Activated CD8-positive, alpha-beta T cell treated with anti-CD3 and anti-CD28 coated beads, Interleukin-2, amount 10 ng/mL, durations not matched to agents 7 days and 5 days (primary cell): ENCODE measurements around the gene ATIC. TPM values are rescaled to one million over a fixed set of nuclear protein-coding genes. Genes with fewer than 3 reads are reported as not detected.

ENCODE experiments used
- ATAC-seq: fragments of 150-1000 bp; cut with Tn5 transposase; one replicate; pipeline ENCODE4 v1.10.0; 2021; ENCODE audit warnings: moderate library complexity
- CTCF ChIA-PET: fragments of 350-600 bp; sonication (Branson Sonifier 250); formaldehyde crosslinking; loops from one replicate; lab custom pipeline; 2021; ENCODE audit warnings: antibody characterized with exemption; lab: Charles Lee
- POLR2A ChIA-PET: fragments of 350-600 bp; sonication (Branson Sonifier 250); formaldehyde crosslinking; loops from one replicate; lab custom pipeline; 2021; ENCODE audit warnings: antibody characterized with exemption; lab: Charles Lee
- DNase-seq: peaks from one replicate; pipeline ENCODE4 v3.0.0-alpha.2; 2020
- H3K27ac Mint-ChIP-seq: one replicate; pipeline ENCODE4 v1.8.0; 2021; ENCODE audit warnings: mild to moderate bottlenecking, mixed read lengths
- H3K27me3 Mint-ChIP-seq: one replicate; pipeline ENCODE4 v1.8.0; 2021; ENCODE audit warnings: low read depth, mixed read lengths
- H3K36me3 Mint-ChIP-seq: one replicate; pipeline ENCODE4 v1.8.0; 2021; ENCODE audit warnings: low read depth, mixed read lengths
- H3K4me1 Mint-ChIP-seq: one replicate; pipeline ENCODE4 v1.8.0; 2021; ENCODE audit warnings: low read depth, mixed read lengths
- H3K4me3 Mint-ChIP-seq: one replicate; pipeline ENCODE4 v1.8.0; 2021; ENCODE audit warnings: mild to moderate bottlenecking, mixed read lengths
- H3K9me3 Mint-ChIP-seq: one replicate; pipeline ENCODE4 v1.8.0; 2022; ENCODE audit warnings: mixed read lengths; ENCODE audit not compliant: insufficient read depth
- total RNA-seq, 2 experiments: library from RNA; stranded (reverse); gene quantifications; one replicate each; pipeline ENCODE4 v1.2.3, GENCODE V29; 2021

ATIC gene
- total RNA-seq, 2 experiments from 2014 or later = 170 to 182 TPM

DNA sequence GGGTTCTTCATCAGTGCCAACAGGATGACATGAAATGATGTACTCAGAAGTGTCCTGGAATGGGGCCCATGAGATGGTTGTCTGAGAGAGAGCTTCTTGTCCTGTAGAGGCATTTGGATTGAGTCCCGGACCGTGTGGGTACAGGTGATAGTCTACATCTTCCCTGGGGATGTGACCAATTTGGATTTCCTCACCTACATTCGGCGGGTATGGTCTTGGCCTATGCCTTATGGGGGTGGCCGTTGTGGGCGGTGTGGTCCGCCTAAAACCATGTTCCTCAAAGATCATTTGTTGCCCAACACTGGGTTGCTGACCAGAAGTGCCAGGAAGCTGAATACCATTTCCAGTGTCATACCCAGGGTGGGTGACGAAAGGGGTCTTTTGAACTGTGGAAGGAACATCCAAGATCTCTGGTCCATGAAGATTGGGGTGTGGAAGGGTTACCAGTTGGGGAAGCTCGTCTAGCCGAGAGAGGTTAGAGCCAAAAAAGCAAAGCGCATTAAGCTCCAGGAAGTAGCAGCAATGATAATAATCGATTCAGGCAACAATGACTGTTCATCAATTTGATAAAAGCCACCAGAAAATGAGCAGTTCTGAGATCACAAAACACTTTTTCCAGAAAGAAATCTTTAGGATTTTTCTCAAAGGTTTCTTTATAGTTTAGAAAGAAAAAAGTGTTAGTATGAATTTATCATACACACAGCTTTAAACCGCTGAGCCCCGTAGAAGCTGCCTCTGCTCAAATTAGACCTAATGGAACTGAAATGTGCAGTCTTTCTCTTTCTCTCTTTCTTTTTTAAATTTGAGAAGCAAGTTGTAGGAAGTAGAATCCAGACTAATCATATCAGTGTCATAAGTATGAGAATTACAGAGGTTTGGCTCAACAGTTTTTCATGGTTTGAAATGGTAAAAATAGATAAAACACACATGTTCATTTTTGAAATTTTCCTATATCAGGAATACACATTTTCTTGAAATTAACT, 60.3 kb downstream of the ATIC start:
- no peaks in the 10 kb centered on the region for H3K9me3 Mint-ChIP-seq
- no peaks in the 10 kb centered on the region for H3K4me1 Mint-ChIP-seq
- peaks cover 13% of the 10 kb centered on the region for H3K36me3 Mint-ChIP-seq
- H3K4me3 Mint-ChIP-seq = no peak overlapping the region
- POLR2A ChIA-PET = interaction anchor here (0.8 kb wide), 1 partner anchor 61 kb away, joined by 3 read pairs; the partner anchor contains the start of gene ATIC
- CTCF ChIA-PET = no interaction called here
- DNase-seq (no peak), ATAC-seq (no peak)
- H3K27me3 Mint-ChIP-seq = no peaks in the 10 kb centered on the region
- no peak overlapping the region for H3K27ac Mint-ChIP-seq

DNA sequence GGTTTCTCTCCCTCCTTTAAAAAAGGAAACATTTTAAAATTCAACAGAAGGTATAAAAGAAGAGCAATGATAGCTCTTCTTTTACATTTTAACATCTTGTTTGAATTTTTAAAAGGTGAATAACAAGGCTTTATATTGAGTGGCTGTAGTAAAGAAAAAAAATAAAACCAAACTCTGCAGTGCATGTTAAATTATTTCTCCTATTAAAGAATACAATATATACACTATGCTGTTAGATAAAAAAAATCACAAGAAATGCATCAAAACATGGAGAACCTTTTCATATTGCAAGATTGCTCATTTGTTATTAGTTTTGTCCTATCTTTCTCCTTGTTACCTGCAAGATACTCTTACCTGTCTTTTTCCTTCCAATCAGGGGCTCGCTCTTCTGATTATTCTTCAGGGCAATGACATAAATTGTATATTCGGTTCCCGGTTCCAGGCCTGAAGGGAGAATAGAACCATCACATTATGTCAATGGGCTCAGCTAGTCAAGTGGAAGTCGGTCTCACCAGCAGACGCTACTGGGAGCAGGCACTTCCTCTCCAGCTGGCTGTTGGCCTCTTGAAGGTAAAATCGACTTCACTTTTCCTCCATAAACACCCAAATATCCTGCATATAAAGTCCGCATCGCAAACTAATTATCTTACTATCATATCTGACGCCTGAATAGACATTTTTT, 61.2 kb downstream of the ATIC start:
- Mint-ChIP-seq H3K9me3 (no peaks in the 10 kb centered on the region), H3K27ac (no peak overlapping the region), H3K27me3 (no peaks in the 10 kb centered on the region), H3K4me3 (no peak overlapping the region), H3K4me1 (no peaks in the 10 kb centered on the region), H3K36me3 (peaks cover 11% of the 10 kb centered on the region)
- ATAC-seq (no peak), DNase-seq (no peak)
- CTCF ChIA-PET = no interaction called here
- POLR2A ChIA-PET = no interaction called here

DNA sequence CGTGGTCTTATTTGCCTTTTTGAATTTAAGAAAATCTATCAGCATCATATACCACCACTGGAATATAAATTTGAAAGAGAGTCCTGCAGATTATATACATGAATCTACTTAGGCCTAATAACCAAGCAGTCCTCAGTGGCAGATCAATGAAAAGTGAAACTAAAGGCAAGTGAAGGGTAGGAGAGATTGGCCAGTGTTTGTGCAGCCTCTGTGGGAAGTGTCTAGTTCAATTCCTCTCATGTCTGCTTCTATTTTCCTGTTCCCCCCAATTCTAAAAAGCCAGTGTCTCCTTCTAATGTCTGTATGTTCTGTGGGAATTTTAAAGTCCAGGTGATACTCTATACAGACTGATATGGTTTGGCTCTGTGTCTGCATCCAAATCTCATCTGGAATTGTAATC, 62.1 kb downstream of the ATIC start:
- ATAC-seq (no peak), DNase-seq (no peak)
- ChIA-PET POLR2A (no interaction called here), CTCF (no interaction called here)
- Mint-ChIP-seq H3K4me3 (no peak overlapping the region), H3K4me1 (no peaks in the 10 kb centered on the region), H3K27ac (no peak overlapping the region), H3K27me3 (no peaks in the 10 kb centered on the region), H3K36me3 (peaks cover 11% of the 10 kb centered on the region), H3K9me3 (no peaks in the 10 kb centered on the region)

DNA sequence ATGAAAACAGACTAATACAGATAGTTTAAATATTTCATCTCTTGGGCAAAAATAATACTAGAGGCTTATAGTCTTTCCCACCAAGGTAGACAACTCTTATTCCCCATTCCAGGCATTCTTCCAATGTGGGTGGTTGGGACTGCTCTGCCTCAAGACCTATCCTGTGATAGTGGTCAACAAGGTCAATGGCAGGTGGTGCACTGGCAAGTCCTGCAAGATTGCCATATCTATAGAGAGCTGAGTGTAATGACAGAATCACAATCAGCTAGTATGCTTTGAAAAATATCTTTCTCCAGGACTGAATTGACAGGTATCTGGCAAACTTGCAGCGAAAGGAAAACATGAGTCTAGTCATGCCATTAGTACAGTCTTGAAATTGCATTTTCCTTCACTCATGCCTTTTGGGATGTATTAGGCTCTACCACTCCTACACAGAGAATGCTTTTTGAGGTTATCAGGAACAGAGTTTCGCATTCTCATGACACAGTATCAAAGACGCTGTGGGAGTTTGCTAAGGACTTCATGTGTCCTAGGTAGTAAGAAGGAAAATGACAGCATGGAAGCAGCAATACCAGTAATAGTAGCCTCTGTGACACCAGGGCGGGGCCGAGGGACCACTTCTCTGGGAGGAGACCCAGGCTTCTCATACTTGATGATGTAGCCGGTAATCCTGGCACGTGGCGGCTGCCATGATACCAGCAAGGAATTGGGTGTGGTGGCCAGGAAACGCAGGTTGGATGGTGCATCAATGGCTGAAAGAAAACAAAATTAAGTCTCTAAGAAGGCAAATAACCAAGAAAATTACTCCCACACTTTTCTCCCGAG, 63.0 kb downstream of the ATIC start:
- Mint-ChIP-seq H3K9me3 (no peaks in the 10 kb centered on the region), H3K36me3 (peaks cover 11% of the 10 kb centered on the region), H3K4me3 (no peak overlapping the region), H3K4me1 (no peaks in the 10 kb centered on the region), H3K27me3 (no peaks in the 10 kb centered on the region), H3K27ac (no peak overlapping the region)
- DNase-seq (no peak), ATAC-seq (no peak)
- POLR2A ChIA-PET = no interaction called here
- CTCF ChIA-PET = no interaction called here

DNA sequence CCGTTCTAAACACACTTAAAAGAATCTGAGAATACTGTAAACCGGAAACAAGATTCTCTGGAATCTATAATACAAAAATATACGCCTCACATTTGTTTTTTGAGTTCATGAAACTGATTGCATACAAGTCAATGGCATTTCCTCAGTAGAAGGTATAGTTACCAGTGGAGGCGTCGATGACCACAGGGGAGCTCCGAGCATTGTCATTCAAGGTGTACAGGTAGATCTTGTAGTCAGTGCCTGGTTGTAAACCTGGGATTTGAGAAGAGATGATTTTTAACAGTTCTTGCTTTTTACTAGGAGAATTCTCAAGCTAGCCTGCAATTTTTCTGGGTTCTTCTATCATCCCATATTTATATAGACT, 63.6 kb downstream of the ATIC start:
- ChIA-PET CTCF (no interaction called here), POLR2A (no interaction called here)
- no peaks in the 10 kb centered on the region for H3K4me1 Mint-ChIP-seq
- H3K27me3 Mint-ChIP-seq = no peaks in the 10 kb centered on the region
- no peak for DNase-seq
- ATAC-seq = no peak
- H3K36me3 Mint-ChIP-seq = peaks cover 11% of the 10 kb centered on the region
- no peaks in the 10 kb centered on the region for H3K9me3 Mint-ChIP-seq
- H3K27ac Mint-ChIP-seq = no peak overlapping the region
- H3K4me3 Mint-ChIP-seq = no peak overlapping the region

DNA sequence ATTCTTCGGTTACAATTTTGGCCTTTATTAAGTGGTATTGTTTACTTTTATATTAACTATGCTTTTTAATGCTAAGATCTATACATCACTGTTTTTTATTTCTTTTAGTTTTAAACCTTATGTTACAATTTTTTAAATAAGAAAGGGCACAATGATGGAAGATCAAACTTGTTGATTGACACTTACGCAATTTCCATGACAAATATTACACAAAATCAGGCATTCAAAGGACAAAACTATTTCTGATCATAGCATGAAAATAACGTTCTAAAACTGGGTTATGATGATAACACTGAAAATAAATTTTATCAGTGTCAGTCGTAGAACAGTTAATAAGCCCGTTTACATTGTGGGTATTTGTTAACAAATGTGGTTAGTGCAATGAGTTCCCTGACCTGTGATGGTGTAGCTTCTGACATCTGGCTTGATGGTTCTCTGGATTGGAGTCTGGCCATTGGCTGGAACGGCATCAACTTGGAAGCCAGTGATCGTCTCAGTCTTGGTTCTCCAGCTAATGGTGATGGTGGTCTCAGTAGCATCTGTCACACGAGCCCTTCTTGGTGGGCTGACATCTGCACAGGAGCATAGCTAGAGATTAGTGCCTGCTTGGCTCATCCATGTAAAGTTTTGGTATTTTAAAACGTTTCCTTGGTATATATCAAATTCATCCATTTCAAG, 64.4 kb downstream of the ATIC start:
- no peak overlapping the region for H3K27ac Mint-ChIP-seq
- ATAC-seq (no peak), DNase-seq (no peak)
- H3K4me1 Mint-ChIP-seq = no peaks in the 10 kb centered on the region
- H3K9me3 Mint-ChIP-seq = no peaks in the 10 kb centered on the region
- ChIA-PET POLR2A (no interaction called here), CTCF (interaction anchor here (0.7 kb wide), 1 partner anchor 452 kb away, joined by 3 read pairs; no protein-coding TSS in a partner anchor)
- H3K27me3 Mint-ChIP-seq = no peaks in the 10 kb centered on the region
- H3K36me3 Mint-ChIP-seq = peaks cover 11% of the 10 kb centered on the region
- H3K4me3 Mint-ChIP-seq = no peak overlapping the region

DNA sequence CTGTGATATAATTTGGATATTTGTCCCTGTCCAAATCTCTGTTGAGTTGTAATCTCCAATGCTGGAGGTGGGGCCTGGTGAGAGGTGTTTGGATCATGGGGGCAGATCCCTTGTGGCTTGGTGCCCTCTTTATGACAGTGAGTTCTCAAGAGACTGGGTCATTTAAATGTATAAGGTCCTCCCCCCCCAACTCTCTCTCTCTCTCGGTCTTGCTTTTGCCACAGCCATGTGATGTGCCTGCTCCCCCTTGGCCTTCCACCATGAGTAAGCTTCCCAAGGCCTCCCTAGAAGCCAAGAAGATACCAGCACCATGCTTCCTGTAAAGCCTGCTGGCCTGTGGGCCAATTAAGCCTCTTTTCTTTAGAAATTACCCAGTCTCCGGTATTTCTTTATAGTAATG, 65.4 kb downstream of the ATIC start:
- H3K4me1 Mint-ChIP-seq = no peaks in the 10 kb centered on the region
- ATAC-seq (no peak), DNase-seq (no peak)
- no peak overlapping the region for H3K4me3 Mint-ChIP-seq
- H3K27ac Mint-ChIP-seq = no peak overlapping the region
- ChIA-PET CTCF (no interaction called here), POLR2A (no interaction called here)
- H3K27me3 Mint-ChIP-seq = no peaks in the 10 kb centered on the region
- no peaks in the 10 kb centered on the region for H3K9me3 Mint-ChIP-seq
- peaks cover 11% of the 10 kb centered on the region for H3K36me3 Mint-ChIP-seq

DNA sequence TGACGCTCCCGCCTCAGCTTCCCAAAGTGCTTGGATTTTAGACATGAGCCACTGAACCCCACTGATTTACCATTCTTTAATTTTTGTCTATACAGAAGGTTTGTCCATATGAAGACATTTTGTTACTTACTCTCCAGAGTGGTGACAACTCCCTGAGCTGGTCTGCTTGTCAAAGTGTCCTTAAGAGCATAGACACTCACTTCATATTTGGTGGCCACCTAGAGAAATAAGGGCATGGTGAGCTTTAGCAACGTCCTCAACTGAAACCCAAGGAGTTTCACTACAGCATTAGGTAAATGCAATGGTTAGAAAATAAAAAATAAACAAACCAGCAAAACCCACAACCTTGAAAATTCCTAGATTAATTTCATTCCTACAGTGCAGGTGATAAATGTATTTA, 66.2 kb downstream of the ATIC start:
- no peak for DNase-seq
- Mint-ChIP-seq H3K4me1 (no peaks in the 10 kb centered on the region), H3K4me3 (no peak overlapping the region), H3K9me3 (no peaks in the 10 kb centered on the region), H3K27ac (no peak overlapping the region), H3K36me3 (peaks cover 11% of the 10 kb centered on the region), H3K27me3 (no peaks in the 10 kb centered on the region)
- ChIA-PET CTCF (no interaction called here), POLR2A (no interaction called here)
- no peak for ATAC-seq

DNA sequence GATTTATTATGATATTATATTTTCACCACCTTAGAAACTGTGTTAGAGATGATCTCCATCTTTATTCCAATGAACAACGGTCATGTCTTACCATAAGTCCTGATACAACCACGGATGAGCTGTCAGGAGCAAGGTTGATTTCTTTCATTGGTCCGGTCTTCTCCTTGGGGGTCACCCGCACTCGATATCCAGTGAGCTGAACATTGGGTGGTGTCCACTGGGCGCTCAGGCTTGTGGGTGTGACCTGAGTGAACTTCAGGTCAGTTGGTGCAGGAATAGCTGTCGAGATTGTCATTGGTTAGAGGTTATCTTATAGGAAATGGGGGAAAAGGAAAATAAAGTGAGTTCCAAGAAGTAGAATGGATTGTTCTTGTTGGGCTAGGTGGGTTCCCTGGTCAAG, 67.2 kb downstream of the ATIC start:
- H3K36me3 Mint-ChIP-seq = peaks cover 9% of the 10 kb centered on the region
- H3K9me3 Mint-ChIP-seq = no peaks in the 10 kb centered on the region
- no peak overlapping the region for H3K4me3 Mint-ChIP-seq
- ChIA-PET CTCF (no interaction called here), POLR2A (no interaction called here)
- H3K27me3 Mint-ChIP-seq = no peaks in the 10 kb centered on the region
- ATAC-seq (no peak), DNase-seq (no peak)
- no peaks in the 10 kb centered on the region for H3K4me1 Mint-ChIP-seq
- H3K27ac Mint-ChIP-seq = no peak overlapping the region

DNA sequence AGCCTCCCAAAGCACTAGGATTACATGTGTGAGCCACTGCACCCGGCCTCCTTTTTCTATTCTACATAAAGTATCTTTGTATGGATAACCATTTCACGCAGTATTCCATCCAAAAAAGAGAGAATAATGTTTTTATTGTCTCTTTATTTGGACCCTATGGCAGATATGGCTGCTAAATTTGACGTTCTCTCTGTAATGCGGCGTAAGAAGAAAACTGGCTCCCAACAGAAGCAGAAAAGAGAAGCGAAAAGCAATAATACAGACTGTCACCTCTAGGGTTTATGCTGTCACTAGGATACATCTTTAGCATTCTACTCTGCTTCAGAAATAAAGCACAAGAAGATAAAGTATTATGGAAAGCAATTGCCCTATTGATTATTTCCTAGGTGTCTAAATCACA, 68.1 kb downstream of the ATIC start:
- Mint-ChIP-seq H3K4me1 (no peaks in the 10 kb centered on the region), H3K27me3 (no peaks in the 10 kb centered on the region), H3K9me3 (no peaks in the 10 kb centered on the region), H3K4me3 (no peak overlapping the region), H3K36me3 (no peaks in the 10 kb centered on the region), H3K27ac (no peak overlapping the region)
- no peak for ATAC-seq
- POLR2A ChIA-PET = no interaction called here
- CTCF ChIA-PET = no interaction called here
- no peak for DNase-seq

DNA sequence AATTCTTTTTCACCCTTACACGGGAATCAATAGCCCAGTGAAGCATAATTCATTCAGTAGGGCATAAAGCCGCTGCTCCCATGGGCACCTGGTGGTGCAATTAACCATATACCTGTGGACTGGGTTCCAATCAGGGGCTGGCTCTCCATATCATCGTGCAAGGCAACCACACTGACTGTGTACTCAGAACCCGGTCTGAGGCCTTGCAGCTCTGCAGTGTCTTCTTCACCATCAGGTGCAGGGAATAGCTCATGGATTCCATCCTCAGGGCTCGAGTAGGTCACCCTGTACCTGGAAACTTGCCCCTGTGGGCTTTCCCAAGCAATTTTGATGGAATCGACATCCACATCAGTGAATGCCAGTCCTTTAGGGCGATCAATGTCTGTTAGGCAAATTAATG, 68.8 kb downstream of the ATIC start:
- no peak for ATAC-seq
- Mint-ChIP-seq H3K27ac (no peak overlapping the region), H3K36me3 (no peaks in the 10 kb centered on the region), H3K27me3 (no peaks in the 10 kb centered on the region), H3K9me3 (no peaks in the 10 kb centered on the region), H3K4me3 (no peak overlapping the region), H3K4me1 (no peaks in the 10 kb centered on the region)
- ChIA-PET POLR2A (no interaction called here), CTCF (no interaction called here)
- no peak for DNase-seq
